Parathyroid adenoma (tissue), 2 donors: ENCODE measurements around the gene MAL.

Source experiments
- H2AFZ ChIP-seq: fragments of 300-600 bp; sonication (generic); one replicate; pipeline ENCODE4 v1.7.0; 2017; ENCODE audit warnings: antibody characterized with exemption, mild to moderate bottlenecking
- H3K27ac ChIP-seq: fragments of 300-600 bp; sonication (generic); one replicate; pipeline ENCODE4 v1.7.0; 2017
- H3K27me3 ChIP-seq: fragments of 300-600 bp; sonication (generic); one replicate; pipeline ENCODE4 v1.7.0; 2017; ENCODE audit warnings: low read length; ENCODE audit not compliant: control insufficient read depth, insufficient read depth
- H3K36me3 ChIP-seq: fragments of 300-600 bp; sonication (generic); one replicate; pipeline ENCODE4 v1.7.0; 2017; ENCODE audit warnings: low read length; ENCODE audit not compliant: control insufficient read depth, insufficient read depth
- H3K4me1 ChIP-seq: fragments of 300-600 bp; sonication (generic); one replicate; pipeline ENCODE4 v1.7.0; 2017; ENCODE audit warnings: control low read depth
- H3K4me2 ChIP-seq: fragments of 300-600 bp; sonication (generic); one replicate; pipeline ENCODE4 v1.7.0; 2017; ENCODE audit warnings: low read length
- H3K4me3 ChIP-seq: fragments of 300-600 bp; sonication (generic); one replicate; pipeline ENCODE4 v1.7.0; 2017; ENCODE audit warnings: low read depth, low read length
- H3K79me2 ChIP-seq: fragments of 300-600 bp; sonication (generic); one replicate; pipeline ENCODE4 v1.7.0; 2017; ENCODE audit warnings: control low read depth
- H3K9ac ChIP-seq: fragments of 300-600 bp; sonication (generic); one replicate; pipeline ENCODE4 v1.7.0; 2017; ENCODE audit warnings: mild to moderate bottlenecking
- H3K9me3 ChIP-seq: fragments of 300-600 bp; sonication (generic); one replicate; pipeline ENCODE4 v1.7.0; 2017; ENCODE audit warnings: low read length; ENCODE audit not compliant: control insufficient read depth
- CTCF ChIP-seq: fragments of 300-600 bp; sonication (generic); IDR thresholded peaks from one replicate; pipeline ENCODE4 v1.7.0; 2017; ENCODE audit warnings: antibody characterized with exemption, mild to moderate bottlenecking
- donor health status: primary hyperparathyroidism.

MAL gene

GRCh38 chr2:95077861-95078603 is 52.5 kb downstream of the MAL start:
- Histone ChIP-seq H3K4me2 (no peak overlapping the region), H3K4me3 (no peak overlapping the region), H3K36me3 (no peaks in the 10 kb centered on the region), H3K79me2 (no peaks in the 10 kb centered on the region), H3K27me3 (no peaks in the 10 kb centered on the region), H3K4me1 (no peaks in the 10 kb centered on the region), H3K9me3 (no peaks in the 10 kb centered on the region), H3K27ac (no peak overlapping the region), H2AFZ (no peak overlapping the region), H3K9ac (no peak overlapping the region)
- no peak for TF ChIP-seq CTCF

GRCh38 chr2:95079199-95079683 is 53.7 kb downstream of the MAL start:
- H3K27ac ChIP-seq = no peak overlapping the region
- no peaks in the 10 kb centered on the region for H3K27me3 ChIP-seq
- no peaks in the 10 kb centered on the region for H3K4me1 ChIP-seq
- H3K9ac ChIP-seq = no peak overlapping the region
- no peak overlapping the region for H3K4me2 ChIP-seq
- H3K79me2 ChIP-seq = no peaks in the 10 kb centered on the region
- TF ChIP-seq CTCF = no peak
- H3K4me3 ChIP-seq = no peak overlapping the region
- no peaks in the 10 kb centered on the region for H3K36me3 ChIP-seq
- no peak overlapping the region for H2AFZ ChIP-seq
- H3K9me3 ChIP-seq = no peaks in the 10 kb centered on the region

- TF ChIP-seq CTCF = no peak
- Histone ChIP-seq H3K27me3 (no peaks in the 10 kb centered on the region), H3K4me2 (no peak overlapping the region), H2AFZ (no peak overlapping the region), H3K36me3 (no peaks in the 10 kb centered on the region), H3K9me3 (no peaks in the 10 kb centered on the region), H3K79me2 (no peaks in the 10 kb centered on the region), H3K4me3 (no peak overlapping the region), H3K27ac (no peak overlapping the region), H3K9ac (no peak overlapping the region), H3K4me1 (no peaks in the 10 kb centered on the region)
These were observed 57.0 kb downstream of the MAL start for GRCh38 chr2:95082477-95082876.

- Histone ChIP-seq H3K79me2 (no peaks in the 10 kb centered on the region), H3K36me3 (no peaks in the 10 kb centered on the region), H3K4me2 (no peak overlapping the region), H3K9ac (no peak overlapping the region), H3K4me3 (no peak overlapping the region), H3K9me3 (no peaks in the 10 kb centered on the region), H2AFZ (no peak overlapping the region), H3K27me3 (no peaks in the 10 kb centered on the region), H3K27ac (no peak overlapping the region), H3K4me1 (no peaks in the 10 kb centered on the region)
- no peak for TF ChIP-seq CTCF
These were observed 60.5 kb downstream of the MAL start for GRCh38 chr2:95086017-95086416.

GRCh38 chr2:95087379-95087778 is 61.9 kb downstream of the MAL start:
- H3K4me3 ChIP-seq = no peak overlapping the region
- no peaks in the 10 kb centered on the region for H3K79me2 ChIP-seq
- no peak overlapping the region for H3K9ac ChIP-seq
- no peak for TF ChIP-seq CTCF
- no peaks in the 10 kb centered on the region for H3K9me3 ChIP-seq
- no peak overlapping the region for H3K27ac ChIP-seq
- H3K36me3 ChIP-seq = no peaks in the 10 kb centered on the region
- H3K27me3 ChIP-seq = no peaks in the 10 kb centered on the region
- no peak overlapping the region for H3K4me2 ChIP-seq
- no peak overlapping the region for H2AFZ ChIP-seq
- no peaks in the 10 kb centered on the region for H3K4me1 ChIP-seq
